Loucy (cell line): ENCODE data around the gene RGS9.

Source experiments
- H2AFZ ChIP-seq: fragments of 200-600 bp; sonication (generic); 2 replicates; pipeline ENCODE4 v1.6.0; 2016; ENCODE audit warnings: antibody characterized with exemption, mild to moderate bottlenecking, low read length, moderate library complexity
- H3F3A ChIP-seq: fragments of 200-600 bp; 2 replicates; pipeline ENCODE4 v1.6.0; 2016; ENCODE audit warnings: antibody characterized with exemption, low read depth, mild to moderate bottlenecking
- H3K27me3 ChIP-seq: fragments of 200-600 bp; sonication (generic); 2 replicates; pipeline ENCODE4 v1.6.1; 2014; ENCODE audit warnings: low read length, mild to moderate bottlenecking; ENCODE audit not compliant: insufficient read depth, poor library complexity, severe bottlenecking
- H3K36me3 ChIP-seq: fragments of 200-600 bp; sonication (generic); 2 replicates; pipeline ENCODE4 v1.6.1; 2016; ENCODE audit warnings: low read length; ENCODE audit not compliant: insufficient read depth
- H3K4me1 ChIP-seq: fragments of 200-600 bp; sonication (generic); 2 replicates; pipeline ENCODE4 v1.5.1; 2014; ENCODE audit warnings: low read length, mild to moderate bottlenecking; ENCODE audit not compliant: insufficient read depth, poor library complexity, severe bottlenecking
- H3K4me2 ChIP-seq: fragments of 200-600 bp; sonication (generic); 2 replicates; pipeline ENCODE4 v1.6.0; 2014; ENCODE audit warnings: antibody characterized with exemption, low read length, low read depth, mild to moderate bottlenecking; ENCODE audit not compliant: poor library complexity, severe bottlenecking
- H3K4me3 ChIP-seq: fragments of 200-600 bp; sonication (generic); 2 replicates; pipeline ENCODE4 v1.5.1; 2014; ENCODE audit warnings: low read length, mild to moderate bottlenecking, mixed read lengths; ENCODE audit not compliant: poor library complexity, severe bottlenecking
- H3K79me2 ChIP-seq: fragments of 200-600 bp; sonication (generic); 2 replicates; pipeline ENCODE4 v1.6.1; 2014; ENCODE audit warnings: low read length; ENCODE audit not compliant: insufficient read depth
- H3K9ac ChIP-seq: fragments of 200-600 bp; sonication (generic); 2 replicates; pipeline ENCODE4 v1.6.0; 2014; ENCODE audit warnings: mild to moderate bottlenecking, low read depth, low read length, moderate library complexity; ENCODE audit not compliant: poor library complexity, severe bottlenecking
- H3K9me2 ChIP-seq: fragments of 200-600 bp; sonication (generic); replicated peaks from 2 replicates; pipeline ENCODE4 v1.6.1; 2016; ENCODE audit warnings: low read depth, low read length, mixed read lengths
- H3K9me3 ChIP-seq: fragments of 200-600 bp; sonication (generic); 2 replicates; pipeline ENCODE4 v1.6.1; 2014; ENCODE audit warnings: mild to moderate bottlenecking, antibody characterized with exemption, low read length, low read depth; ENCODE audit not compliant: insufficient read depth
- H4K20me1 ChIP-seq: fragments of 200-600 bp; sonication (generic); 2 replicates; pipeline ENCODE4 v1.6.0; 2014; ENCODE audit warnings: antibody characterized with exemption, low read length, mild to moderate bottlenecking; ENCODE audit not compliant: insufficient read depth, poor library complexity, severe bottlenecking
- EZH2phosphoT487 ChIP-seq: fragments of 200-600 bp; IDR thresholded peaks from 2 replicates; pipeline ENCODE4 v1.6.1; 2018; ENCODE audit warnings: antibody characterized with exemption, mild to moderate bottlenecking, moderate library complexity, borderline replicate concordance
- TF ChIP-seq, protein P1 (sequence below): fragments of 200-600 bp; sonication (generic); conservative IDR thresholded peaks from 2 replicates; pipeline ENCODE4 v1.5.1; 2014; ENCODE audit warnings: mild to moderate bottlenecking, antibody characterized with exemption, low read length

The RGS9 gene

GRCh38 chr17:65143889-65144604, 6.9 kb downstream of the RGS9 start:
- Histone ChIP-seq H3K9ac (no peak overlapping the region), H3K4me3 (no peak overlapping the region), H3K9me3 (no peaks in the 10 kb centered on the region), H3K4me2 (no peak overlapping the region), H3F3A (no peaks in the 10 kb centered on the region), H3K27me3 (no peaks in the 10 kb centered on the region), H3K79me2 (peaks cover 51% of the 10 kb centered on the region), H4K20me1 (no peaks in the 10 kb centered on the region), H2AFZ (no peak overlapping the region), H3K9me2 (no peaks in the 10 kb centered on the region), H3K36me3 (no peaks in the 10 kb centered on the region), H3K4me1 (peaks cover 25% of the 10 kb centered on the region)
- TF ChIP-seq EZH2phosphoT487, result no peak
- TF ChIP-seq, protein P1, sequence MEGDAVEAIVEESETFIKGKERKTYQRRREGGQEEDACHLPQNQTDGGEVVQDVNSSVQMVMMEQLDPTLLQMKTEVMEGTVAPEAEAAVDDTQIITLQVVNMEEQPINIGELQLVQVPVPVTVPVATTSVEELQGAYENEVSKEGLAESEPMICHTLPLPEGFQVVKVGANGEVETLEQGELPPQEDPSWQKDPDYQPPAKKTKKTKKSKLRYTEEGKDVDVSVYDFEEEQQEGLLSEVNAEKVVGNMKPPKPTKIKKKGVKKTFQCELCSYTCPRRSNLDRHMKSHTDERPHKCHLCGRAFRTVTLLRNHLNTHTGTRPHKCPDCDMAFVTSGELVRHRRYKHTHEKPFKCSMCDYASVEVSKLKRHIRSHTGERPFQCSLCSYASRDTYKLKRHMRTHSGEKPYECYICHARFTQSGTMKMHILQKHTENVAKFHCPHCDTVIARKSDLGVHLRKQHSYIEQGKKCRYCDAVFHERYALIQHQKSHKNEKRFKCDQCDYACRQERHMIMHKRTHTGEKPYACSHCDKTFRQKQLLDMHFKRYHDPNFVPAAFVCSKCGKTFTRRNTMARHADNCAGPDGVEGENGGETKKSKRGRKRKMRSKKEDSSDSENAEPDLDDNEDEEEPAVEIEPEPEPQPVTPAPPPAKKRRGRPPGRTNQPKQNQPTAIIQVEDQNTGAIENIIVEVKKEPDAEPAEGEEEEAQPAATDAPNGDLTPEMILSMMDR, result no peak

GRCh38 chr17:65145743-65146142, 8.6 kb downstream of the RGS9 start:
- Histone ChIP-seq H4K20me1 (no peaks in the 10 kb centered on the region), H3K4me1 (peaks cover 14% of the 10 kb centered on the region), H3F3A (no peaks in the 10 kb centered on the region), H3K4me2 (no peak overlapping the region), H3K27me3 (no peaks in the 10 kb centered on the region), H2AFZ (no peak overlapping the region), H3K4me3 (no peak overlapping the region), H3K9ac (no peak overlapping the region), H3K9me2 (no peaks in the 10 kb centered on the region), H3K36me3 (no peaks in the 10 kb centered on the region), H3K9me3 (no peaks in the 10 kb centered on the region), H3K79me2 (peaks cover 43% of the 10 kb centered on the region)
- TF ChIP-seq, protein P1, result no peak
- no peak for TF ChIP-seq EZH2phosphoT487

- TF ChIP-seq, protein P1, result no peak
- TF ChIP-seq EZH2phosphoT487, result no peak
- Histone ChIP-seq H3K4me3 (no peak overlapping the region), H3K27me3 (no peaks in the 10 kb centered on the region), H3F3A (no peaks in the 10 kb centered on the region), H4K20me1 (no peaks in the 10 kb centered on the region), H3K4me2 (no peak overlapping the region), H3K9me3 (no peaks in the 10 kb centered on the region), H3K79me2 (peaks cover 32% of the 10 kb centered on the region; the same call in 1 of the 2 replicates), H3K9ac (no peak overlapping the region), H3K4me1 (peaks cover 15% of the 10 kb centered on the region), H2AFZ (no peak overlapping the region), H3K36me3 (no peaks in the 10 kb centered on the region), H3K9me2 (no peaks in the 10 kb centered on the region)
These were observed 10.8 kb downstream of the RGS9 start for GRCh38 chr17:65147955-65148354.
